Measurements from ENCODE around the gene TMEM255B. TPM values are rescaled to one million over a fixed set of nuclear protein-coding genes. Genes with fewer than 3 reads are reported as not detected.
"Not testable (repeated sequence)": the region's sequence is repeated elsewhere in the genome, so short reads cannot be mapped to it uniquely, and the experiment has no call there.

Gene TMEM255B
- total RNA-seq, 2 experiments from 2014 or later: 0.63 to 0.91 TPM

DNA sequence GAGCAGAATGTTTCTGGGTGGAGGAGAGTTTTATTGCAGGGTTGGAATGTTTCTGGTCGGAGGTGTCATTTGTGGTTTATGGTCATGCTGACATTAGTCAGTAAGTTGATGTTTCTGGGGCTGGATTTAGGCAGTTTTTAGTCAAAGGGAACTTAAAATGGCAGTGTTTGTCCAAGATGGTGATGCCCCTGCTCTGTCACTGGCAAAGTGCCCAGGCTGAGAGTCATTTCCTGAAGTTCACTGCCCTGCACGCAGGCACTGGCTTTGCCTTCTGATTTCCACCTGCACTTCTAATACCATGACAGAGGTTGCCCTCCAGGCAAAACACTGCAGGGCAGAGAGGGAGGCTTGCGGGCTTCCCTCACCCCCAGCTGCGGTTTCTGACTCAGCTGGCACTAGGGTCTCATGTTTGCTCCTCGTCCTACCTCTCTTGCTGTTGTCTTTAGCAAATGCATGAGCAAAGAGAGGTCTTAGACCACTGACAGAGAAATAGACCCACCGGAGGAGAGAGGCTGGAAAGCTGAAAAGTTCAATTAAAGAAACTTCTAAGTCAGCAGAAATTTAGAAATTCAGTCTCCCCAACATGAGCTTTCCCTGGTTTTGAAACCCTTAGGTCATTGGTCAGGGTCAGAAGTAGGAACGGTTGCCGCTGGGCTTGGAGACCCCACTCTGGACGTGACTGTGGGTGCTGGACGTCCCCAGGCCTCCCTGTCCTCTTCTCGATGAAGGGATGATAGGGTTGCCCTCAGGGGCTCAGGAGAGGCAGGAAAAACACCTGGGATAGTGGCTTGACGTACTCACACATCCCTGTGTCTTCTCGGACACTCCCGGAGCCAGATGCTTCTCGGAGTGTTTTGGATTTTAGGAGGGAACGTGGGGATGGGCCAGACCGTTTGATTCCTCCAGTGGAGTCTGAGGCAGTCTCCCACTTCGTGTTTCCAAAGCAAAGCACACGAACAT is 26.3 kb downstream of the TMEM255B start:
- Mint-ChIP-seq H3K36me3 (ENCODE audit: low read depth) (no peaks in the 10 kb centered on the region), H3K9me3 (no peaks in the 10 kb centered on the region), H3K27ac (no peak overlapping the region), H3K4me3 (no peak overlapping the region), H3K27me3 (peaks cover 21% of the 10 kb centered on the region), H3K4me1 (no peaks in the 10 kb centered on the region)
- CTCF ChIA-PET: no interaction called here
- POLR2A ChIA-PET: no interaction called here
- no peak for DNase-seq

DNA sequence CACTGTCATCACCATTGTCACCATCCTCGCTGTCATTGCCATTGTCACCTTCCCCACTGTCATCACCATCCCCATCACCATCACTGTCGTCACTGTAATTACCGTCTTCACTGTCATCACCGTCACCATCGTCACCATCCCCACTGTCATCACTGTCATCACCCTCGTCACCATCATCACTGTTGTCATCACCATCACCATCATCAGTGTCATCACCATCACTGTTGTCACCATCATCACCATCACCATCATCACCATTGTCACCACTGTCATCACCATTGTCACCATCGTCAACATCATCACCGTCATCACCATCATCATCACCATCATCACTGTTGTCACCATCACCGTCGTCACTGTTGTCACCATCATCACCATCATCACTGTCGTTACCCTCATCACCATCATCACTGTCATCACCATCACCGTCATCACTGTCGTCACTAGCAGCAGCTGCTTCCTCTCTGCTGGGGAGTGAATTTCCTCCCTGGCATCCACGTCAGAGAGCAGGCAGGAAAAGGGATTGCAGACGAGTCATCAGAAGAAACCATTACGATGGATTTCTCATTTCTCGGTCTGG is 27.3 kb downstream of the TMEM255B start:
- peaks cover 19% of the 10 kb centered on the region for H3K27me3 Mint-ChIP-seq
- no peak for DNase-seq
- H3K27ac Mint-ChIP-seq: no peak overlapping the region
- H3K4me3 Mint-ChIP-seq: no peak overlapping the region
- ChIA-PET CTCF (no interaction called here), POLR2A (no interaction called here)
- H3K36me3 Mint-ChIP-seq (ENCODE audit: low read depth): no peaks in the 10 kb centered on the region
- no peaks in the 10 kb centered on the region for H3K9me3 Mint-ChIP-seq
- H3K4me1 Mint-ChIP-seq: no peaks in the 10 kb centered on the region

DNA sequence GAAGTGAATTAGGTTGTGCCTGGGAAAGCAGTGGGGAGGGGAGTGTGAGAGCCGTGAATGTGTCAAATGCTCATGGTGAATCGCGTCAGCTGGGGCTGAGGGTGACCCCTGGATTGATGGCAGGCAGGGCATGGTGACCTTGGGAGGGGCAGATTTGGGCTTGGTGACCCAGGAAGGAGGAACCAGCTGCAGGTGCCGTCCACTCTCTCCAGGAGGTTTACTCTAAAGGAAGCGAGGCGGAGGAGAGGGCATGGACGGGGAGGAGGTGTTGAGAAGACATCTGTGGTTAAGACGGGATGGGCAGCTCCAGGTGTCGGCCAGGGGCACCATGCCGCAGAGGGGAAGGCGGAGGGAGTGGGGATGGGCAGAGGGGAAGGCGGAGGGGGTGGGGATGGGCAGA is 28.7 kb downstream of the TMEM255B start:
- H3K9me3 Mint-ChIP-seq: no peaks in the 10 kb centered on the region
- no peaks in the 10 kb centered on the region for H3K4me1 Mint-ChIP-seq
- POLR2A ChIA-PET: no interaction called here
- H3K27ac Mint-ChIP-seq: no peak overlapping the region
- H3K36me3 Mint-ChIP-seq (ENCODE audit: low read depth): no peaks in the 10 kb centered on the region
- DNase-seq: no peak
- peaks cover 18% of the 10 kb centered on the region for H3K27me3 Mint-ChIP-seq
- no peak overlapping the region for H3K4me3 Mint-ChIP-seq
- CTCF ChIA-PET: no interaction called here

GRCh38 chr13:113788413-113789135 is 29.5 kb downstream of the TMEM255B start:
- no peaks in the 10 kb centered on the region for H3K4me1 Mint-ChIP-seq
- POLR2A ChIA-PET: no interaction called here
- H3K27me3 Mint-ChIP-seq: peaks cover 11% of the 10 kb centered on the region
- no peak overlapping the region for H3K4me3 Mint-ChIP-seq
- H3K27ac Mint-ChIP-seq: no peak overlapping the region
- H3K9me3 Mint-ChIP-seq: no peaks in the 10 kb centered on the region
- DNase-seq: no peak
- H3K36me3 Mint-ChIP-seq (ENCODE audit: low read depth): no peaks in the 10 kb centered on the region
- CTCF ChIA-PET: no interaction called here

GRCh38 chr13:113789167-113789566 is 30.1 kb downstream of the TMEM255B start:
- H3K9me3 Mint-ChIP-seq: no peaks in the 10 kb centered on the region
- H3K4me3 Mint-ChIP-seq: no peak overlapping the region
- no peaks in the 10 kb centered on the region for H3K4me1 Mint-ChIP-seq
- peaks cover 6% of the 10 kb centered on the region for H3K27me3 Mint-ChIP-seq
- H3K36me3 Mint-ChIP-seq (ENCODE audit: low read depth): no peaks in the 10 kb centered on the region
- POLR2A ChIA-PET: no interaction called here
- H3K27ac Mint-ChIP-seq: no peak overlapping the region
- CTCF ChIA-PET: no interaction called here
- no peak for DNase-seq

DNA sequence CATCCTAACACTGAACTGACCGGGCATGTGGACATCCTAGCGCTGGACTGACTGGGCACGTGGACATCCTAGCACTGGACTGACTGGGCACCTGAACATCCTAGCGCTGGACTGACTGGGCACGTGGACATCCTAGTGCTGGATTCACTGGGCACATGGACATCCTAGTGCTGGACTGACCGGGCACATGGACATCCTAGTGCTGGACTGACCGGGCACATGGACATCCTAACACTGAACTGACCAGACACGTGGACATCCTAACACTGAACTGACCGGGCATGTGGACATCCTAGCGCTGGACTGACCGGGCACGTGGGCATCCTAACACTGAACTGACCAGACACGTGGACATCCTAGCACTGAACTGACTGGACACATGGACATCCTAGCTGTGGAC is 30.9 kb downstream of the TMEM255B start:
- H3K9me3 Mint-ChIP-seq; H3K27me3 Mint-ChIP-seq; POLR2A ChIA-PET; H3K27ac Mint-ChIP-seq; CTCF ChIA-PET; H3K36me3 Mint-ChIP-seq (ENCODE audit: low read depth); H3K4me3 Mint-ChIP-seq; H3K4me1 Mint-ChIP-seq; DNase-seq: not testable (repeated sequence)

GRCh38 chr13:113791226-113791625 is 32.2 kb downstream of the TMEM255B start:
- Mint-ChIP-seq H3K4me3 (no peak overlapping the region), H3K4me1 (no peaks in the 10 kb centered on the region), H3K36me3 (ENCODE audit: low read depth) (no peaks in the 10 kb centered on the region), H3K27ac (no peak overlapping the region), H3K27me3 (no peaks in the 10 kb centered on the region), H3K9me3 (no peaks in the 10 kb centered on the region)
- CTCF ChIA-PET: no interaction called here
- POLR2A ChIA-PET: no interaction called here
- DNase-seq: no peak

DNA sequence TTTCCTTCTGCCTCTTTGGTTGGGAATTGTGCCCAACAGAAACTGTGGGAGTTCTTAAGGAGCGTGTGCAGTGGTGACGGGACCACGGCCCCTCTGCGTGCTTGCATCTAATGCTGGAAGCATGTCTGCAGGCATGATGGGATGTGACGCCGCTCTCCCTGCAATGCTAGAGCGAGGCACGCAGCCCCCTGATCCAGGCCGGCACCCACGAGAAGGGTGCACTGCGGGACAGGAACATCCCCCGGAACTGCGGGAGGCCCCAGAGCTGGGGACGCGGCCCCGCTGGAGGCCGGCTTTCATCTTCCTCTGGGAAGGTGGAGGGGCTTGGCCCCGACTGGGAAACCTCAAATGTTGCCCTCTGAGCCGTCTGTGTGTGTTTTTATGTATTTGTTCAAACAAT is 32.7 kb downstream of the TMEM255B start:
- no peaks in the 10 kb centered on the region for H3K9me3 Mint-ChIP-seq
- ChIA-PET POLR2A (no interaction called here), CTCF (no interaction called here)
- H3K27ac Mint-ChIP-seq: no peak overlapping the region
- H3K4me3 Mint-ChIP-seq: no peak overlapping the region
- H3K4me1 Mint-ChIP-seq: no peaks in the 10 kb centered on the region
- no peaks in the 10 kb centered on the region for H3K36me3 Mint-ChIP-seq (ENCODE audit: low read depth)
- no peak for DNase-seq
- no peaks in the 10 kb centered on the region for H3K27me3 Mint-ChIP-seq

- POLR2A ChIA-PET: no interaction called here
- CTCF ChIA-PET: no interaction called here
- Mint-ChIP-seq H3K9me3 (no peaks in the 10 kb centered on the region), H3K27ac (no peak overlapping the region), H3K4me1 (no peaks in the 10 kb centered on the region), H3K4me3 (no peak overlapping the region), H3K27me3 (no peaks in the 10 kb centered on the region), H3K36me3 (ENCODE audit: low read depth) (no peaks in the 10 kb centered on the region)
- DNase-seq: no peak
These were observed 33.3 kb downstream of the TMEM255B start for GRCh38 chr13:113792236-113792770.

- no peaks in the 10 kb centered on the region for H3K27me3 Mint-ChIP-seq
- no peak overlapping the region for H3K4me3 Mint-ChIP-seq
- no peak overlapping the region for H3K27ac Mint-ChIP-seq
- DNase-seq: no peak
- no peaks in the 10 kb centered on the region for H3K36me3 Mint-ChIP-seq (ENCODE audit: low read depth)
- POLR2A ChIA-PET: no interaction called here
- no peaks in the 10 kb centered on the region for H3K4me1 Mint-ChIP-seq
- H3K9me3 Mint-ChIP-seq: no peaks in the 10 kb centered on the region
- CTCF ChIA-PET: no interaction called here
These were observed 34.1 kb downstream of the TMEM255B start for GRCh38 chr13:113792886-113793717.

- no peak for DNase-seq
- Mint-ChIP-seq H3K27ac (no peak overlapping the region), H3K4me1 (no peaks in the 10 kb centered on the region), H3K9me3 (no peaks in the 10 kb centered on the region), H3K36me3 (ENCODE audit: low read depth) (no peaks in the 10 kb centered on the region), H3K4me3 (no peak overlapping the region), H3K27me3 (no peaks in the 10 kb centered on the region)
- CTCF ChIA-PET: no interaction called here
- POLR2A ChIA-PET: no interaction called here
These were observed 34.7 kb downstream of the TMEM255B start for GRCh38 chr13:113793718-113794085.

DNA sequence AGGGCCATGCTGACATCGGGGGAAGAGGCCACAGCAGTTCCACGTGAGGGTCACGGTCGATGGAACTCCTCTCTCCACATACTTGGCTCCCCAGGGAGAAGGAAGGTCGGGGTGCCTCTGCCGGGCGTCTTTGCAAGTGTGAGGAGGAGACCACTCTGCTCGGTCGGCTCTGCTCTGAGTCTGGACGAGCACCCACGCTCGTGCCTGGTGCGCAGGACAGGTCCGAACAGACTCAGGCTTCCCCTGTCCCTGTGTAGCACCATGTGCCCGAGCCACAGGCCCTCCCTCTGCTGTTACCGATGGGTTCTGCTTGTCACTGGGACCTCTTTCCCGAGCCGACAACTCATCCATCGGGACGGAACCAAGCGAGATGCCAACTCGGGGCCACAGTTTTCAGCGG is 35.1 kb downstream of the TMEM255B start:
- no peak overlapping the region for H3K4me3 Mint-ChIP-seq
- H3K27ac Mint-ChIP-seq: no peak overlapping the region
- DNase-seq: no peak
- no peaks in the 10 kb centered on the region for H3K36me3 Mint-ChIP-seq (ENCODE audit: low read depth)
- no peaks in the 10 kb centered on the region for H3K27me3 Mint-ChIP-seq
- no peaks in the 10 kb centered on the region for H3K9me3 Mint-ChIP-seq
- CTCF ChIA-PET: no interaction called here
- POLR2A ChIA-PET: no interaction called here
- no peaks in the 10 kb centered on the region for H3K4me1 Mint-ChIP-seq

DNA sequence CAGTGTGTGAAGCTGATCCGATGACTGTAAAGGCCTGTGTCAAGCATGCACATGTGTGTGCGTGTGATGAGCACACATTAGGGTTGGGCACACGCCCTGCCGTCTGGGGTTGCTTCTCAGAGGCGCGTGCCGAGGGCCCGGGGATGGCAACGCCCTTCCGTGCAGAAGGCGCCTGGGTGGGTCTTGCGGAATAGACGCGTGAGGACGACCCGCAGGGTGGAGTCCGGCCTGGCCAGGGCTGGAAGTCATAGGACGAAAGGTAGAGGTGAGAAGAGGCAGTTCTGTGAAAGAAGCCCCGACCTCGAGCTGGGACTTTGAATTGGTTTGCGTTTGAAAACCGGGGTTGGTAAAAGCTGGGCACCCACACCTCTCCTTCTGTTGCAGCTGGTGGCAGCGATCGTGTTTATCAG is 35.7 kb downstream of the TMEM255B start:
- H3K36me3 Mint-ChIP-seq (ENCODE audit: low read depth): no peaks in the 10 kb centered on the region
- no peaks in the 10 kb centered on the region for H3K4me1 Mint-ChIP-seq
- no peak for DNase-seq
- H3K27ac Mint-ChIP-seq: no peak overlapping the region
- H3K4me3 Mint-ChIP-seq: no peak overlapping the region
- no peaks in the 10 kb centered on the region for H3K9me3 Mint-ChIP-seq
- no peaks in the 10 kb centered on the region for H3K27me3 Mint-ChIP-seq
- CTCF ChIA-PET: no interaction called here
- POLR2A ChIA-PET: no interaction called here
